HepG2 (cell line): ENCODE measurements around the gene TFEC. TPM values are rescaled to one million over a fixed set of nuclear protein-coding genes. Genes with fewer than 3 reads are reported as not detected.

Source experiments
- ATAC-seq: fragments of 200-7000 bp; cut with Tn5 transposase; 3 replicates; pipeline ENCODE4 v1.9.1; 2020; ENCODE audit warnings: mild to moderate bottlenecking, moderate library complexity
- BruUV-seq: library from RNA; stranded (reverse); fragments of 400-500 nt; replicated peaks from 2 replicates; lab custom pipeline; 2021; lab: Mats Ljungman, UMichigan
- CTCF ChIA-PET: fragments of 300-600 bp; formaldehyde crosslinking; extraction: SDS; loops from one replicate; lab custom pipeline; 2021; ENCODE audit warnings: low total read pairs, inconsistent platforms, low intra/inter-chr PET ratio; lab: Yijun Ruan, JAX
- POLR2A ChIA-PET: fragments of 350-600 bp; sonication (Branson Sonifier 250); formaldehyde crosslinking; loops from one replicate; lab custom pipeline; 2020; ENCODE audit warnings: antibody characterized with exemption, inconsistent platforms; lab: Yijun Ruan, JAX
- DNase-seq: peaks from one replicate; pipeline ENCODE4 v3.0.0-alpha.2; 2015; ENCODE audit warnings: low spot score
- FAIRE-seq: peaks from 3 replicates; lab custom pipeline; 2011; peaks lifted over from hg19 to GRCh38; lab: Jason Lieb, UNC
- H2AFZ ChIP-seq: one replicate; pipeline ENCODE4 v1.6.1; 2011; ENCODE audit warnings: low read length, inconsistent platforms
- H3K27ac ChIP-seq: fragments of 300-600 bp; 3 replicates; pipeline ENCODE4 v1.8.0; 2011; ENCODE audit warnings: mixed run types, mild to moderate bottlenecking, mixed read lengths, low read length, inconsistent platforms; ENCODE audit not compliant: insufficient read depth; ENCODE audit errors: extremely low read length
- H3K27me3 ChIP-seq, 2 experiments: fragments of 200-600 bp in 1 of 2; 2 replicates in 1 of 2; 3 replicates in 1 of 2; pipeline versions ENCODE4 v1.6.0 to v1.8.0; 2011; ENCODE audit warnings: low read length in 2 of 2, mild to moderate bottlenecking in 2 of 2, moderate library complexity in 2 of 2, inconsistent platforms in 1 of 2; ENCODE audit not compliant: insufficient read depth in 2 of 2, control insufficient read depth in 1 of 2
- H3K36me3 ChIP-seq, 2 experiments: fragments of 200-600 bp in 1 of 2; replicated peaks in 1 of 2; 2 replicates in 1 of 2; 3 replicates in 1 of 2; pipeline versions ENCODE4 v1.5.1 to v1.8.0; 2011; ENCODE audit warnings: low read length in 2 of 2, inconsistent platforms in 1 of 2; ENCODE audit not compliant: insufficient read depth in 2 of 2, control insufficient read depth in 1 of 2
- H3K4me1 ChIP-seq: 2 replicates; pipeline ENCODE4 v1.5.1; 2012; ENCODE audit warnings: low read length, inconsistent platforms; ENCODE audit not compliant: insufficient read depth
- H3K4me2 ChIP-seq: 2 replicates; pipeline ENCODE4 v1.6.0; 2011; ENCODE audit warnings: low read depth, low read length, inconsistent platforms
- H3K4me3 ChIP-seq, 3 experiments: fragments of 200-600 bp in 1 of 3; sonication (generic), shearing (Covaris generic) in 1 of 3; replicated peaks in 1 of 3; 2 replicates each; pipeline ENCODE4 v1.5.1; 2011 to 2016; ENCODE audit warnings: low read length in 3 of 3, inconsistent platforms in 2 of 3, low read depth in 2 of 3, mild to moderate bottlenecking in 2 of 3, control low read depth in 1 of 3, mixed read lengths in 1 of 3; ENCODE audit not compliant: insufficient read depth in 1 of 3
- H3K79me2 ChIP-seq: one replicate; pipeline ENCODE4 v1.6.1; 2011; ENCODE audit warnings: low read length, inconsistent platforms; ENCODE audit not compliant: insufficient read depth
- H3K9ac ChIP-seq: 2 replicates; pipeline ENCODE4 v1.6.0; 2011; ENCODE audit warnings: mild to moderate bottlenecking, low read depth, low read length, inconsistent platforms; ENCODE audit not compliant: insufficient read depth
- H3K9me3 ChIP-seq: 2 replicates; pipeline ENCODE4 v1.5.1; 2012; ENCODE audit warnings: mild to moderate bottlenecking, low read length
- H4K20me1 ChIP-seq: 2 replicates; pipeline ENCODE4 v1.6.0; 2011; ENCODE audit warnings: inconsistent platforms, mild to moderate bottlenecking, low read length, moderate library complexity; ENCODE audit not compliant: insufficient read depth
- CBX5 ChIP-seq: sonication (generic); formaldehyde crosslinking; IDR thresholded peaks from 2 replicates; pipeline ENCODE4 v1.4.0; 2020; ENCODE audit warnings: missing genetic modification reagents, borderline replicate concordance
- CTCF ChIP-seq: sonication (generic); formaldehyde crosslinking; IDR thresholded peaks from 2 replicates; pipeline ENCODE4 v1.5.0; 2020; ENCODE audit warnings: mild to moderate bottlenecking, missing genetic modification reagents, moderate library complexity
- EEA1 ChIP-seq: sonication (generic); formaldehyde crosslinking; IDR thresholded peaks from 2 replicates; pipeline ENCODE4 v1.5.1; 2020; ENCODE audit warnings: mild to moderate bottlenecking, missing genetic modification reagents, borderline replicate concordance
- FOXA1 ChIP-seq, 2 experiments: fragments of 450-650 bp in 1 of 2; sonication (generic) in 1 of 2; formaldehyde crosslinking in 1 of 2; IDR thresholded peaks; 2 replicates each; pipeline versions ENCODE4 v1.4.0 to v1.6.1; 2016 to 2020; ENCODE audit warnings: missing genetic modification reagents in 1 of 2
- MEIS2 ChIP-seq: sonication (generic); formaldehyde crosslinking; IDR thresholded peaks from 2 replicates; pipeline ENCODE4 v1.9.0; 2021; ENCODE audit warnings: mild to moderate bottlenecking, missing genetic modification reagents
- MLXIP ChIP-seq: sonication (generic); formaldehyde crosslinking; IDR thresholded peaks from 2 replicates; pipeline ENCODE4 v1.9.0; 2021; ENCODE audit warnings: missing genetic modification reagents, borderline replicate concordance
- MYNN ChIP-seq: sonication (generic); formaldehyde crosslinking; IDR thresholded peaks from 2 replicates; pipeline ENCODE4 v1.4.0; 2020; ENCODE audit warnings: mild to moderate bottlenecking, low read depth, missing genetic modification reagents
- NONO ChIP-seq, 2 experiments: fragments of 450-650 bp in 1 of 2; sonication (generic) in 1 of 2; formaldehyde crosslinking in 1 of 2; IDR thresholded peaks in 1 of 2; conservative IDR thresholded peaks in 1 of 2; 2 replicates each; pipeline versions ENCODE4 v1.6.1 to v1.8.0; 2017 to 2022; ENCODE audit warnings: mild to moderate bottlenecking in 1 of 2, missing genetic modification reagents in 1 of 2, moderate library complexity in 1 of 2
- SMAD3 ChIP-seq: sonication (generic); formaldehyde crosslinking; IDR thresholded peaks from 2 replicates; pipeline ENCODE4 v1.4.0; 2020; ENCODE audit warnings: missing genetic modification reagents
- TAF15 ChIP-seq: fragments of 200-400 bp; formaldehyde crosslinking; IDR thresholded peaks from one replicate; pipeline ENCODE4 v1.6.1; 2018; ENCODE audit warnings: mild to moderate bottlenecking, low read depth, low read length; ENCODE audit not compliant: poor library complexity, severe bottlenecking
- TOPORS ChIP-seq: sonication (generic); formaldehyde crosslinking; IDR thresholded peaks from 2 replicates; pipeline ENCODE4 v1.8.0; 2023; ENCODE audit warnings: mild to moderate bottlenecking, missing genetic modification reagents
- ZNF10 ChIP-seq: sonication (generic); formaldehyde crosslinking; IDR thresholded peaks from 2 replicates; pipeline ENCODE4 v1.4.0; 2020; ENCODE audit warnings: mild to moderate bottlenecking, low read depth, missing genetic modification reagents, borderline replicate concordance
- ZNF513 ChIP-seq: sonication (generic); formaldehyde crosslinking; conservative IDR thresholded peaks from 2 replicates; pipeline ENCODE4 v1.5.0; 2020; ENCODE audit warnings: missing genetic modification reagents
- WGBS: methylation state at CpG from one replicate; pipeline ENCODE4 v1.1.6; 2017; ENCODE audit warnings: low lambda C conversion rate; 5-methylcytosine and 5-hydroxymethylcytosine counted together
- in situ Hi-C: cut with HindIII; loops from 2 replicates; pipeline ENCODE4 v1.10.0; 2017; ENCODE audit warnings: low pct_unique_long_range_greater_than_20kb; ENCODE audit not compliant: extremely low pct_ligation_motif_present
- intact Hi-C: fragments of 100-400 bp; cut with micrococcal nuclease; formaldehyde crosslinking; loops from one replicate; pipeline ENCODE4 v1.10.0; 2022; ENCODE audit not compliant: unreplicated experiment
- polyA plus RNA-seq, 8 experiments: library from polyadenylated mRNA; depleted of rRNA in 3 of 8; stranded (reverse) in 7 of 8; unstranded in 1 of 8; fragments of >200 nt; fragmentation: Illumina TruSeq in 4 of 8; extraction: Trizol in 4 of 8; gene quantifications; 2 replicates each; pipeline versions ENCODE4 v1.2.1 to v1.2.3, GENCODE V29; 2011 to 2016; ENCODE audit warnings: low read depth in 4 of 8, missing spikeins in 1 of 8, mixed read lengths in 1 of 8; ENCODE audit not compliant: insufficient read depth in 1 of 8
- total RNA-seq, 5 experiments: library from RNA; depleted of rRNA; stranded (reverse); fragments of >200 nt; fragmentation: Illumina TruSeq; extraction: Trizol; gene quantifications; 2 replicates each; pipeline ENCODE4 v1.2.3, GENCODE V29; 2016; ENCODE audit warnings: low read depth in 1 of 5

Gene TFEC
- total and polyA plus RNA-seq, 2 of the 13 experiments (the other 11 are each of a cell fraction or from before 2014, with no cell fraction given) = not detected

DNA sequence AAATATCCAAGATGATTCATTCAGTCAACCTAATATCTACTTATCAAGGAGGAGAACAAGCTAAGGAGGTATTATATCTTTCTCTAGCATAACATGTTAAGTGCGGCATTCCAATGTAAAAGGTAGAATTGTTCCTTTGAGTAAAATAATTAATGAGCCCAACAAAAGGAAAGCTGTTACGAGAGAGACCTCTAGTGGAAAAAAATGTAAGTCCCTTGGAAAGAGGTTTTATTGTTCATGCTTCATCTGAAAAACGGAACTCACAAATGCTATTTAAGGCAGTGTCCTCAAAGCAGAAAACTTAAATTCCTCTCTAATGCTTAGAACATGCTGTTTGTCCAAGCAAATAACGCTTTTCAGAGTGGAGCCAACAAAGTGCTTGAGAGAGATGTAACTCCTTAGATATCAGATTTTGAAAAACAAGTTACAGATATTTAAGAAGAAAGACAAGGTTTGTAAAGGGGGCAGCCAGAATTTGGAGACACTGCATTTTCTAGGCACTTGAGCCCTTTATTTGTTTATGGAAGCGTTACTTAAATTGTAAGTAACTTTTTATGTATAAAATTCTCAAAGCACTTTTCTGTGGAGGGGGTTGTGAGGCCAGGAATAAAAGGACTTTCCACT, 119.9 kb downstream of the TFEC start (continued):
- TF ChIP-seq ZNF10 (CRISPR knock-in tag) (no peak), FOXA1 (IDR thresholded peaks at IDR 0.05) (no peak), FOXA1 (CRISPR knock-in tag; IDR thresholded peaks at IDR 0.05) (no peak), MYNN (CRISPR knock-in tag) (no peak), CTCF (CRISPR knock-in tag) (peak; percentile 59), TOPORS (CRISPR knock-in tag) (no peak), CBX5 (CRISPR knock-in tag) (no peak)

DNA sequence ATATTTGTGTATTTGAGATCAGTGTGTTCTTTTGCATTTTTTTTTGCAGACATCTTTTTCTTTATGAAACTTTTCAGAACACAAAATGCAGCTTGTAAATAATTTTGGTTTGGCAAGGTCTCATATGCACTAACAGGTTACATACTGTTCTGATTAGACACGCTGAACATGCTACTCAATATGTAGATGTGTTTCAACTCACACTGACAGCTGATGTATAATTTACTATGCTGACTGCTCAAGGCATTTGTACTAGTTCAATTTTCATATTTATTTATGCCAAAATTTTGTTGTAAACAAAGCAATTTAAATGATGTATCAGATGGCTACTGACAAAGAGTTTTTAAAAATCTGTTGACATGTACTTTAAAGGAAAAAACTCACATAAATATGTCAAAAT, 123.8 kb downstream of the TFEC start:
- no peaks in the 10 kb centered on the region for H4K20me1 ChIP-seq
- FAIRE-seq (no peak), ATAC-seq (no peak), DNase-seq (no peak)
- no peak overlapping the region for H3K4me2 ChIP-seq
- POLR2A ChIA-PET = no interaction called here
- H3K27ac ChIP-seq = no peak overlapping the region
- WGBS = 3% methylated on average over 1 of the region's 1 CpG
- H3K36me3 ChIP-seq = no peaks in the 10 kb centered on the region
- H2AFZ ChIP-seq = no peak overlapping the region
- BruUV-seq = no TSS peak
- H3K4me1 ChIP-seq = no peaks in the 10 kb centered on the region
- intact Hi-C loops (no loop called here), in situ Hi-C loops (no loop called here)
- no peaks in the 10 kb centered on the region for H3K27me3 ChIP-seq
- no peak overlapping the region for H3K9ac ChIP-seq
- H3K4me3 ChIP-seq = no peak overlapping the region
- H3K9me3 ChIP-seq = no peaks in the 10 kb centered on the region
- CTCF ChIA-PET = no interaction called here
- no peaks in the 10 kb centered on the region for H3K79me2 ChIP-seq
- no peak for TF ChIP-seq SMAD3
- TF ChIP-seq MEIS2 = no peak
- no peak for TF ChIP-seq NONO (IDR thresholded peaks at IDR 0.05)
- TF ChIP-seq NONO (CRISPR knock-in tag; conservative IDR thresholded peaks at IDR 0.05) = no peak
- TF ChIP-seq ZNF513 (CRISPR knock-in tag) = no peak
- no peak for TF ChIP-seq EEA1 (CRISPR knock-in tag)
- TF ChIP-seq MLXIP (CRISPR knock-in tag) = no peak
- no peak for TF ChIP-seq TAF15
